Fibroblast of skin of abdomen (primary cell): ENCODE results near the gene DEPDC4. TPM values are rescaled to one million over a fixed set of nuclear protein-coding genes. Genes with fewer than 3 reads are reported as not detected.
"Not testable (repeated sequence)": the region's sequence is repeated elsewhere in the genome, so short reads cannot be mapped to it uniquely, and the experiment has no call there.

Experiments
- DNase-seq: peaks from one replicate; pipeline ENCODE4 v3.0.0-alpha.2; 2013
- polyA plus RNA-seq, 2 experiments: library from polyadenylated mRNA; unstranded; fragments of 120-200 nt; gene quantifications; one replicate each; pipeline ENCODE4 v1.2.1, GENCODE V29; 2013; ENCODE audit not compliant: insufficient read length in 2 of 2

DEPDC4 gene
- 1.3 TPM for polyA plus RNA-seq (2013, experiment 1 of 2; ENCODE audit: insufficient read length)
- polyA plus RNA-seq (2013, experiment 2 of 2; ENCODE audit: insufficient read length): 1.4 TPM

- peak; percentile 98 for DNase-seq
Measured at GRCh38 chr12:100266835-100267602, at the start of gene DEPDC4, which contains the start of gene SCYL2. TSS of gene DEPDC4 (minus strand) at chr12:100267079. CDS start at chr12:100267076, 3 bp downstream. TSS of gene SCYL2 (plus strand) at chr12:100267177. CDS start at chr12:100282971, 15,794 bp downstream.

GRCh38 chr12:100311317-100311716, 44.4 kb upstream of the DEPDC4 start:
- DNase-seq: no peak

GRCh38 chr12:100308138-100308537, 41.3 kb upstream of the DEPDC4 start:
- DNase-seq: not testable (repeated sequence)

GRCh38 chr12:100304334-100304733, 37.5 kb upstream of the DEPDC4 start:
- not testable (repeated sequence) for DNase-seq

- no peak for DNase-seq
Measured at GRCh38 chr12:100303831-100304230, 37.0 kb upstream of the DEPDC4 start.

GRCh38 chr12:100302081-100302480, 35.2 kb upstream of the DEPDC4 start:
- DNase-seq: no peak

GRCh38 chr12:100295764-100296555, 29.1 kb upstream of the DEPDC4 start:
- DNase-seq: peak; percentile 48

- not testable (repeated sequence) for DNase-seq
Measured at GRCh38 chr12:100294366-100294765, 27.5 kb upstream of the DEPDC4 start.

- no peak for DNase-seq
Measured at GRCh38 chr12:100293017-100293416, 26.1 kb upstream of the DEPDC4 start.

GRCh38 chr12:100290016-100290415, 23.1 kb upstream of the DEPDC4 start:
- no peak for DNase-seq

GRCh38 chr12:100289038-100289437, 22.2 kb upstream of the DEPDC4 start:
- DNase-seq: no peak

- not testable (repeated sequence) for DNase-seq
Measured at GRCh38 chr12:100284556-100284955, 17.7 kb upstream of the DEPDC4 start.

- no peak for DNase-seq
Measured at GRCh38 chr12:100279607-100280244, 12.8 kb upstream of the DEPDC4 start.

- DNase-seq: no peak
Measured at GRCh38 chr12:100279159-100279558, 12.3 kb upstream of the DEPDC4 start.

GRCh38 chr12:100274291-100274690, 7.4 kb upstream of the DEPDC4 start:
- no peak for DNase-seq

GRCh38 chr12:100273782-100274181, 6.9 kb upstream of the DEPDC4 start:
- DNase-seq: no peak

- DNase-seq: peak; percentile 10
Measured at GRCh38 chr12:100268835-100269564, 2.1 kb upstream of the DEPDC4 start.

GRCh38 chr12:100267603-100268281, 863 bp upstream of the DEPDC4 start:
- peak; percentile 14 for DNase-seq

- no peak for DNase-seq
Measured at GRCh38 chr12:100266585-100266834, 369 bp downstream of the DEPDC4 start.

- peak; percentile 36 for DNase-seq
Measured at GRCh38 chr12:100265732-100266584, 921 bp downstream of the DEPDC4 start.

GRCh38 chr12:100265107-100265506, 1.8 kb downstream of the DEPDC4 start:
- DNase-seq: not testable (repeated sequence)
